Smooth muscle cell (in vitro differentiated cells): ENCODE results near the gene KIF26B. TPM values are rescaled to one million over a fixed set of nuclear protein-coding genes. Genes with fewer than 3 reads are reported as not detected.

ENCODE experiments used
- DNase-seq: peaks from one replicate; lab custom pipeline; 2025; ENCODE audit not compliant: unreplicated experiment; lab: John Stamatoyannopoulos, UW
- H2AFZ ChIP-seq: fragments of 200-600 bp; sonication (generic); 2 replicates; pipeline ENCODE4 v1.6.0; 2016; ENCODE audit warnings: antibody characterized with exemption, low read depth, mild to moderate bottlenecking
- H3F3A ChIP-seq: fragments of 200-600 bp; sonication (generic); 2 replicates; pipeline ENCODE4 v1.6.0; 2017; ENCODE audit warnings: antibody characterized with exemption, low read depth
- H3K27ac ChIP-seq: fragments of 200-600 bp; sonication (generic); 2 replicates; pipeline ENCODE4 v1.5.1; 2016; ENCODE audit warnings: low read depth, mild to moderate bottlenecking
- H3K27me3 ChIP-seq: fragments of 200-600 bp; sonication (generic); 2 replicates; pipeline ENCODE4 v1.6.1; 2016; ENCODE audit warnings: low read depth, mild to moderate bottlenecking
- H3K36me3 ChIP-seq: fragments of 200-600 bp; sonication (generic); 2 replicates; pipeline ENCODE4 v1.5.1; 2016; ENCODE audit warnings: low read depth
- H3K4me1 ChIP-seq: fragments of 200-600 bp; sonication (generic); 2 replicates; pipeline ENCODE4 v1.5.1; 2016; ENCODE audit warnings: low read depth
- H3K4me2 ChIP-seq: fragments of 200-600 bp; sonication (generic); 2 replicates; pipeline ENCODE4 v1.6.0; 2016; ENCODE audit warnings: mild to moderate bottlenecking
- H3K4me3 ChIP-seq: fragments of 200-600 bp; sonication (generic); 2 replicates; pipeline ENCODE4 v1.5.1; 2016; ENCODE audit warnings: mild to moderate bottlenecking
- H3K79me2 ChIP-seq: fragments of 200-600 bp; sonication (generic); 2 replicates; pipeline ENCODE4 v1.6.0; 2016; ENCODE audit warnings: low read depth, mild to moderate bottlenecking
- H3K9ac ChIP-seq: fragments of 200-600 bp; sonication (generic); 2 replicates; pipeline ENCODE4 v1.6.0; 2016; ENCODE audit warnings: low read depth
- H3K9me3 ChIP-seq: fragments of 200-600 bp; sonication (generic); replicated peaks from 2 replicates; pipeline ENCODE4 v1.5.1; 2016; ENCODE audit warnings: low read depth
- H4K20me1 ChIP-seq: fragments of 200-600 bp; sonication (generic); 2 replicates; pipeline ENCODE4 v1.6.0; 2016; ENCODE audit warnings: low read depth
- CTCF ChIP-seq: fragments of 200-600 bp; sonication (generic); IDR thresholded peaks from 2 replicates; pipeline ENCODE4 v1.5.1; 2017; ENCODE audit warnings: borderline replicate concordance, mild to moderate bottlenecking, antibody characterized with exemption; ENCODE audit not compliant: insufficient read depth, poor library complexity, severe bottlenecking
- WGBS: methylation state at CpG from one replicate; pipeline ENCODE4 v1.1.7; 2016; ENCODE audit warnings: low lambda C conversion rate; 5-methylcytosine and 5-hydroxymethylcytosine counted together
- polyA plus RNA-seq: library from polyadenylated mRNA; unstranded; fragments of >200 nt; fragmentation: Nextera tagmentation; extraction: Ambion mirVana; gene quantifications from 2 replicates; pipeline ENCODE4 v1.2.1, GENCODE V29; 2016
- total RNA-seq: library from RNA; depleted of rRNA; stranded (reverse); fragments of >200 nt; gene quantifications from 2 replicates; pipeline ENCODE4 v1.2.3, GENCODE V29; 2014

Gene KIF26B
- total and polyA plus RNA-seq, 2 experiments from 2014 or later, result 24.9 to 43.3 TPM

- 70% methylated on average over 14 of the region's 14 CpGs for WGBS
- Histone ChIP-seq H3K27ac (no peak overlapping the region), H3K36me3 (no peaks in the 10 kb centered on the region), H3K4me1 (peaks cover 4% of the 10 kb centered on the region), H2AFZ (no peak overlapping the region), H3K4me3 (no peak overlapping the region), H3K9ac (no peak overlapping the region), H4K20me1 (peaks cover 75% of the 10 kb centered on the region), H3F3A (peaks cover 11% of the 10 kb centered on the region), H3K27me3 (no peaks in the 10 kb centered on the region), H3K4me2 (no peak overlapping the region), H3K79me2 (peaks cover 14% of the 10 kb centered on the region), H3K9me3 (no peaks in the 10 kb centered on the region)
- no peak for DNase-seq
- no peak for TF ChIP-seq CTCF
These were observed 289.5 kb downstream of the KIF26B start for GRCh38 chr1:245444147-245444828.

- Histone ChIP-seq H2AFZ (no peak overlapping the region), H4K20me1 (peaks cover 81% of the 10 kb centered on the region), H3K79me2 (peaks cover 11% of the 10 kb centered on the region), H3K27me3 (no peaks in the 10 kb centered on the region), H3K36me3 (no peaks in the 10 kb centered on the region), H3K4me3 (no peak overlapping the region), H3K4me1 (peaks cover 8% of the 10 kb centered on the region), H3F3A (peaks cover 11% of the 10 kb centered on the region), H3K9ac (no peak overlapping the region), H3K27ac (no peak overlapping the region), H3K4me2 (no peak overlapping the region), H3K9me3 (no peaks in the 10 kb centered on the region)
- DNase-seq, result no peak
- no peak for TF ChIP-seq CTCF
- WGBS, result 61% methylated on average over 5 of the region's 5 CpGs
These were observed 290.2 kb downstream of the KIF26B start for GRCh38 chr1:245444945-245445344.

- no peak for TF ChIP-seq CTCF
These were observed 293.7 kb downstream of the KIF26B start for GRCh38 chr1:245448531-245448930.

GRCh38 chr1:245448975-245449431 is 294.2 kb downstream of the KIF26B start:
- no peaks in the 10 kb centered on the region for H3K9me3 ChIP-seq
- no peak overlapping the region for H2AFZ ChIP-seq
- TF ChIP-seq CTCF, result no peak
- H3K4me1 ChIP-seq, result peaks cover 8% of the 10 kb centered on the region
- peak overlapping the region; percentile 16 for H3K4me3 ChIP-seq
- H3F3A ChIP-seq, result peaks cover 11% of the 10 kb centered on the region
- peak overlapping the region; percentile 79 for H3K4me2 ChIP-seq
- no peaks in the 10 kb centered on the region for H3K27me3 ChIP-seq
- DNase-seq, result no peak
- H4K20me1 ChIP-seq, result peaks cover 97% of the 10 kb centered on the region
- 6% methylated on average over 8 of the region's 8 CpGs for WGBS
- H3K36me3 ChIP-seq, result no peaks in the 10 kb centered on the region
- peak overlapping the region; percentile 79 for H3K27ac ChIP-seq
- H3K79me2 ChIP-seq, result peaks cover 50% of the 10 kb centered on the region
- H3K9ac ChIP-seq, result no peak overlapping the region

More at GRCh38 chr1:245448531-245448930, 293.7 kb downstream of the KIF26B start:
- H3K4me2 ChIP-seq, result peak overlapping the region; percentile 79
- 40% methylated on average over 1 of the region's 1 CpG for WGBS
- H3K27ac ChIP-seq, result peak overlapping the region; percentile 79
- no peaks in the 10 kb centered on the region for H3K36me3 ChIP-seq
- H3K9ac ChIP-seq, result no peak overlapping the region
- no peaks in the 10 kb centered on the region for H3K27me3 ChIP-seq
- no peak for DNase-seq
- H3K4me1 ChIP-seq, result peaks cover 8% of the 10 kb centered on the region
- H3K79me2 ChIP-seq, result peaks cover 45% of the 10 kb centered on the region
- H3K4me3 ChIP-seq, result peak overlapping the region; percentile 16
- H4K20me1 ChIP-seq, result peaks cover 92% of the 10 kb centered on the region
- H3K9me3 ChIP-seq, result no peaks in the 10 kb centered on the region
- peaks cover 11% of the 10 kb centered on the region for H3F3A ChIP-seq
- H2AFZ ChIP-seq, result no peak overlapping the region
